Upper lobe of left lung (tissue), 4 donors: Measurements from ENCODE around the gene PPP1R1B.

Experiments
- CTCF ChIP-seq, 6 experiments: fragments of 450-650 bp in 4 of 6; fragments of 200-600 bp in 2 of 6; sonication (generic) in 2 of 6; IDR thresholded peaks; one replicate each; pipeline ENCODE4 v1.5.1; 2016 to 2019; ENCODE audit warnings: antibody characterized with exemption in 6 of 6
- EP300 ChIP-seq, 4 donors: sonication (generic); formaldehyde crosslinking; IDR thresholded peaks; one replicate each; pipeline ENCODE4 v1.5.1; 2017; ENCODE audit warnings: antibody characterized with exemption in 4 of 4, control low read depth in 2 of 4
- POLR2A ChIP-seq, 4 donors: fragments of 450-650 bp; IDR thresholded peaks; one replicate each; pipeline ENCODE4 v1.5.1; 2016 to 2017; ENCODE audit warnings: antibody characterized with exemption in 4 of 4, mild to moderate bottlenecking in 2 of 4

- TF ChIP-seq CTCF (IDR thresholded peaks at IDR 0.05) (no peak), POLR2A (IDR thresholded peaks at IDR 0.05) (no peak), EP300 (IDR thresholded peaks at IDR 0.05) (no peak)
Observed at GRCh38 chr17:39591958-39592954, 34.5 kb upstream of the PPP1R1B start.
